AG20443 (cell line): ENCODE measurements around the gene DNAL1.
"Not testable (repeated sequence)": the region's sequence is repeated elsewhere in the genome, so short reads cannot be mapped to it uniquely, and the experiment has no call there.

Experiments used
- DNase-seq: peaks from one replicate; pipeline ENCODE4 v3.0.0; 2012; ENCODE audit warnings: low spot score, mixed read lengths

The DNAL1 gene

GRCh38 chr14:73708076-73708475 is 63.3 kb downstream of the DNAL1 start:
- not testable (repeated sequence) for DNase-seq

DNA sequence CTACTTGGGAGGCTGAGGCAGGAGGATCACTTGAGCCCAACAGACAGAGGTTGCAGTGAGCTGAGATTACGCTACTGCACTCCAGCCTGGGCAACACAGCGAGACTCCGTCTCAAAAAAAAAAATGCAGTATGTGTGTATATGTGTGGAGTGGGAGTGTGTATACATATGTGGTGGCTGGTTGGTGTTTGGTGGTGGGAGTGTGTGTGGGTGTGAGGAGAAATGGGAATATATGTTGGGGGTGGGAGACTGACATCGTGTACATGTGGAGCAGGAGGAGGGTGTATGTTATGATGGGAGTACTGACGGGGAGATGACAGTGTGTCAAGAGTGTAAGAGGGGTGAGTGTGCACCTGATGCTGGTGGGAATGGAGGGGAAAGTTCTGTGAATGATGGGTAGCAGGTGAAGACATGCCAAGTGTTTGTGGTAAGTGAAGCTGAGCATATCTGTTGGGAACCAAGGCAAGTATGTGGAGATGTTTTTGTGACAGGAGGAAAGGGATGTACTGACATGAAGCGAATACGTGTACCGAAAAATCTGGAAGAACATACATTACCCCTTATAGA is 65.2 kb downstream of the DNAL1 start:
- no peak for DNase-seq

GRCh38 chr14:73710737-73711136 is 66.0 kb downstream of the DNAL1 start:
- DNase-seq = no peak

DNA sequence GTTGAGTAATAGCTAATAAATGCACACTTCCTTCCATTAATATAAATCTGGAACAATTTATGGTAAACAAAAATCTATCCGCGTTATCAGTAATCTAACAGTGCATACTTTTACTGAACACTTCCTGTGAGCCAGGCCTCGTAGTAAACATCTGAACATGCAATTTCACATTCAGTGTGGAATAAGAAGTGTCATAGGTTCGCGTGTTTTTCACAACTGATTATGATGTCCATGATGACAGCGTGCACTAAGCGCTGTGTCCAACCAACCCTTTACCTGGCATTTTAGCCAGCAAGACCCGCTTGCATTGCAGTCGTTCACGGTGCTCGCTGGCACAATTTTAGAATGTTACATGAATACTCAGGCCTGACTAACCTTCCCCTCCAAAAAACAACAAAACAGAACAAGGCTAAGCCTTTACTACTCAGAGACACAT is 67.3 kb downstream of the DNAL1 start:
- DNase-seq = no peak

DNA sequence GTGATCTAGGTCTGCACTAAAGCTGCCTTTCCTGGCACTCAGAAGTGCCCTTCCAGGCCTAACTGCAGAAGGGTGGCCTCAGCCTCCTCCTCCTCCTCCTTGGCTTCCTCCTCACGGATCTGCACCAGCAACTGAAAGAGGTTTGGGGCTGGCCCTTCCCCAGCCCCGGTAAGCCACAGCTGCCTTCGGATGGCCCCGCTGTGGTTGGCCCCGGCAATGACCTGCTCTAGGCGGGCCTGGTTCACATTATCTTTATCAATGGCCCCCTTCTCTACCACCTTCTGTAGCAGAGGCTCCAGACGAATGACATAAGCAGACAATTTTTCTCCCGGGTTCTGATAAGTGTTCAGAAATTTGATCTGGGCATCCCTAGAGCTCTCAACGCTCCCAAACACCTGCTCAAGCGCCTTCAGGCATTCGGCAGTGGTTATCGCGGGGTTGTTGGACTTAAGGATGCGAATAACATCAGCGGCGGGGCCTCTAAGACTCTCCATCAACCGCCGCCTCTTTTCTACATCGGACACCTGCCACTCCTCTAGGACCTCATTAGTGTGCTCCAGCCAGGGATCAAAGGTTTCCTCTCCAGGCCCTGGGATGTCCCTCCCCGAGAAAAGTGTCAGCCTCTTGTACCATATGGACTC is 67.9 kb downstream of the DNAL1 start:
- DNase-seq = peak; percentile 33

DNA sequence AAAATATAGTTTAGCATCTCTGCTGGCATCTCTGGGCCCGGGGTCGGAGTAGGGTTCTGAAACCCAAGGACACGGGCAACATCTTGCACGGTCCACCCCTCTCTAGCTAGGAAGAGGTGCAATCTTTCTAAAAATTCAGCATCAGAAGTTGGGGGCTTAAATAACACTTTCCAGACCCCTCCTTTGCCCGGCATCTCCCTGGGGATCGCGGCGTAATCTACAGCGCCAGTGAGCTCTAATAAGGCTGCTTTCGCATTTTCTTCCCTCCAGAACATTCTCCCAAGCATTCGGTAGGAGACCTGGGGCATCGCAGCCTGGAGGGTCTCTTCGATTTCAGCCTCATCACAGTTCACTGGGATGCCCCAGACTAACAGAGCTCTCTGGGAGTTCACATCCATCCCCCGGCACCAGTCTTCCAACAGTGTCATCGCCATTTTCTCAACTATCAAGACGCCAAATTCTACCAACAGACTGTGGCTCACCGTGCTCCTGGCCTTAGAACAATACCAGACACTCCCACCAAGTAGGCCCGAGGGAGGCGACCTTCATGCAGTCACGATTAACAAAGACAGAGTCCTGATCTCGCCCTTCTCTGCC is 68.5 kb downstream of the DNAL1 start:
- DNase-seq = no peak

GRCh38 chr14:73713803-73714655 is 69.2 kb downstream of the DNAL1 start, which contains the start of gene PNMA1:
TSS of gene PNMA1 (minus strand) at chr14:73714384. CDS start at chr14:73713639, 745 bp downstream.
- DNase-seq = peak; percentile 98

DNA sequence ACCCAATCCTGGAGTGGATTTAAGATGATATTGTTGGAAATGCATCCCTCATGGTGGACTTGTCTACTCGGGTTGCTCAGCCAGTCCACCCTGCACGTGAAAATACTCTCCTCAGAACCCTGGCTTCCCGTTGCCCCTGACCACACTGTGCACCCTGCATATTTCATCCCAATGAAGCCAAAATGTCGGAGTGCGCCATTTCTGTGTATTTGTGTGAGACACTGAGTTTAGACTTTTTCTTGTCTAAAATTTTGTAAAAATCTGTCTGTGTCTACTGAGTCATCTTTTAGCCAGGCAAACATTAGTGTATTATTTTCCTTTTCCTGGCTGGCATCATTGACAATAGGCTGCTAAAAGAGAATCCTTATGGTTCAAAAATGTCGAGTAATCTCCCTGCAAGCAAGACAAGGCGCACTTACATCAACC is 69.9 kb downstream of the DNAL1 start:
- DNase-seq = peak; percentile 32

- no peak for DNase-seq
Observed at GRCh38 chr14:73715707-73716106, 70.9 kb downstream of the DNAL1 start.

DNA sequence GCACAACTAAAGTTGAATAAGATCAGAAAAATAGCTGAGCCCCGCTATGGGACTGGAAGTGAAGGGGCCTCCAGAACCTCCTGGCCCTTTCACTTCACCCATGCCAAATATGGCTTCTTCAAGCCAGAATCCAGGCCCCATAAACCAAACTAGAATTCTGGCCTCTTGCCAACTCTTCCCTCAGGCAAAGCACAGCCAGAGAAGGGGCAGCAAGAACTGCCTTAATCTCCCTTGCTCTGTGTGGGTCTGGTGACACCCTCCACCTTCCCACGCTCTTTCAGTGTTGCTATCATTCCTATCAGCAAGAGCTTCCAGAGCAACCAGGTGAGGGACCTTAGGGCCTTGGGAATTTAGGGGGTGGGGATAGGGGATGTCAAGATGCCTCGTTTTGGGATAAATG is 72.5 kb downstream of the DNAL1 start:
- no peak for DNase-seq

DNA sequence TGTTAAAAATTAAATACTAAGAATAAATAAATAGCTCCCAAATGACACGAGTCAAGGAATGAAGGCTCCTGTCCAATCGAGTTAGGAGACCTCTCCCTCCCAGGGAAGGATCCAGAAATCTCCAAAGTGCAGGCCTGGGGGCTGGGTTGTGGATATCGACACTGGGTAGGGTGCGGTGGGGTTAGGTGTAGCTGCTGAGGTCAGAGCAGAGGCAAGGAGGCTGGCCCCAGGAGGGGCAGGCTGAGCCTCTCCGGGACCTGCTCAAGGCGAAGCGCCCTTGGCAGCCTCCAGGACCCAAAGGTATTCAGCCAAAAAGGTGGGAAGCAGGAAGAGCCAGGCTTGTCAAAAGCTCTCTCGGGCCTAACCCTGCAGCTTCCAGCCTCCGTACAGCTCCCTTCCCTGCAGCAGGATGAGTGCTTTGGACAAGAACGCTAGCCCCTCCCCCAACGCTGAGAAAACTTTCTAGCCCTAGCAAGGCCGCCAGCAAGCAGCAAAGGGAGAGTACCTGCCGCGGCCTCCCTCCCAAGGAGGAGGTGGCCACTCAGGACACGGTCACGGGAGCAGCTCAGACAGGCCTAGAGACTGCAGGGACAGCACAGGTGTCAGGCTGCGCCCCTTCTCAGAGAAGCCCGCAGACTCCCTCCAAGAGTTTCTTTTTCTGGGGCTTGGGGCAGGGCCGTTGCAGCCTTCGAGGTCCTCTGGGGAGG is 73.1 kb downstream of the DNAL1 start:
- no peak for DNase-seq

DNA sequence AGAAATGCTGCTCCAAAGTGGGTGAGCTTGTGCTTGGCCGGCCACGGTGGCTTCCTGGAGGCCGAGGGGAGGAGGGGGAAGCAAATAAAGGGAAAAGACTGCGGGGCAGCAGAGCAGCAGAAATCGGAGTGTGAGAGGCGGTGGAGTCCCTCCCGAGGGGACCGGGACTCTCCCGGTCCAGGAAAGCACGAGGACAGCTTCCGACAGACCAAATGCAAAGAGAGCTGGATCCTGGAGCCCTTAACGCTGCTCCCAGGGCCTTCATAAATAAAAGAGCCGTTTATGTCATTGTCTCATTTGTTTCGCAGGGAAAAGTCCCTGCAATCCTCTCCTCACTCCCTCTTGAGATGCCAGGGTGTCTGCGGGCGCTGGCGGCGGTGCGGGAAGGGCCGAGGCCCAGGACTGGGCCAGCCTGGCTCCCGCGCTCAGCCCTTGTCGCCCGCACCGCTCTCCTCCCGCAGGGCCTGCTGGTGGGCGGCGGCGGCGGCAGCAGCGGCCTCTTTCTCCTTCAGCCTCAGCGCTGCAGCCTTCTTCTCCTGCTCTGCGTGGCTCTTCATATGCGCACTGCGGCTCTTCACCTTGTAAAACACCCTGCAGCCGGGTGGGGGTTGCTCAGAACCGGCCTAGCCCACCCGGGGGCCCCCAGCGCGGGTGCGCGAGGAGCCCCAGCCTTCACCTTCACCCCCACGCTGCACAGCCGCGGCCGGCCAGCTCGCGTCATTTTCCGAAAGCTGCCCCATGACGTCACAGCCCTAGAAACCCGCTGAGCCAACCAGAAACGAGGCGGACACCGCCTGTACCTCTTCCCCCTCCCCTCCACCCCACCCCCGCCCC is 73.8 kb downstream of the DNAL1 start:
- DNase-seq = no peak

DNA sequence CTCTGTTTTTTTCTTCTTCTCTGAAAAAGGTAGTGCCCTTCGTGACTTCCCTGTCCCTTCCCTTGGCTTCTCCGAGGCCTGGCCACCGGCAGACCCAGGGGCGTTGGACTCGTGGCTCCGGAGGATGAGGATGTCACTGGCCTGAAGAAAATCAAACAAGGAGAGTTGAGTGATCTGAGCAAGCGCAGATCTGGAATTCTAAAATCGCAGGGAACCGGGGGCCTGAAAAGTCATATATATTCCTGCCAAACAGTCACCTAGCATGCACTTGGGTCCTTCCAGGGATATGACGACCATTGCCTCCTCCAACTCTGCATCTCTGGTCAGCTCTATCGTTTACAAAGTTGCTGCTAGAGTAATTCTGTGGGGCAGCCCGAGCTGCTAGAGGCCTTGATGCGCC is 74.6 kb downstream of the DNAL1 start:
- no peak for DNase-seq

DNA sequence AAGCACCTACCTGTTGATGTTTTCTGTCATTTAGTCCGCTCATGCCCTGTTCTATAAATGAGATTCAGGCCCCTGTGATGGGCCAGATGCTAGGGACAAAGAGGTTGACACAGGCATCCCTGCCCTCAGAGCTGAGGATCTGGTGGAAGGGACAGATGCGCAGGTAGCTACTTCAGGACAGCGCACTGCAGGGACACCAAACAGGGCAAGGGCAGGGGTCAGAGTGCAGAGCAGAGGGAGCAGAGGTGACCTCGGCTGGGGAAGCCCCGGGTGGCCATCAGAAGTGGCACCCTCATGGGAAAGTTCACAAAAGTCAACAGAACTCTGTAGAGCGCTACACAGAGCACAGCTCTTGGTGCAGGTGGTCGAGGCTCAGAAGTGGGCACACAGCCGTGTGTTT is 75.0 kb downstream of the DNAL1 start:
- DNase-seq = no peak

- no peak for DNase-seq
Observed at GRCh38 chr14:73720636-73721035, 75.8 kb downstream of the DNAL1 start.

DNA sequence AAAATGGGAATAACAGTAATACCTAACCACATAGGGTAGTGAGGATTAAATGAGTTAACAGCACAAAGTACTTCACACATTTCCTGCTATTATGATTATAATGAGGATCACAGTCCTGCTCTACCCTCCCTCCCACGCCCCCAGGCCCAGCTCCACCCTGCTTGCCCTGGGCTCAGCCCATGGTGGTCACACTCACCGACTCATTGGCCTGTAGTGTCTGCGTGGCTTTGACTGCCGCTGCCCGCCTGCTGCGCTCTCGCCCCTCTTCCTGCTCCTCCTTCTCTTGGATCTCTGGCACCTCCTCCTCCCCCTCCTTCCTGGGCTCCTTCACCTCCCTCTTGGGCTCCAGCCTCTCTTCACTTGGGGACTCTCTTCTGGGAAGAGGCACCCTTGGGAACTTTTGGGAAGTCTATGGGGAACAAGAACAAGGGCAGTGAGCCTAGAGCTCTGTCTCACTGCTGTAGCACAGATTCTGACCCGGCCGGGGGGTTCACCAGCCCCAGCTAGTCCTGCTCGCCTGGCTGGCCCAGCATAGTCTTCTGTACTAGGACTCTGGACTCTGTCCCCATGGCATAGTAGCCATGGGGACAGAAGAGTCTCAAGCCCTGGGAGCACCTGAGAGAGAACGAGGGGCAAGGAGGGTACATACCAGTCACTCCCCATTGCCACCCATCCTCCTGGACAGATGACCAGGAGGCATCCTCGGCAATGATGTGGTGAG is 76.5 kb downstream of the DNAL1 start:
- no peak for DNase-seq

DNA sequence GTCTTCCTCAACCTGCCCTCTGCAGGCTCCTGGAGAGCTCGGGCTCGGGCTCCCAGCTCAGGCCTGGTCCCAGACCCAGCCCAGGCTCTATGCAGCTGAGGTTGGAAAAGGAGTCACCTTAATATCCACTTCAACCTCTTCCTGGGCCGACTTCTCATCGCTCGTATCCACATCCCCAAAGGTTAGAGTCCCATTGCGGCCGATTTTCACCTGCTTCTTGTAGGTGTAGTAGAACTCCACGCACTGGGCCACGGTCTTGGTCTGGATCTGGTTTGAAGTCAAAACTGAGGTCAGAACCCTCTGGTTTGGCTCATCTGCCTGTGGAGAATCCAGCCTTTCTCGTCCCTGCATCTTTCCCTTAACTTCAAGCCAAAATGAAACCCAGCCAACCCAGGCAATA is 77.8 kb downstream of the DNAL1 start:
- no peak for DNase-seq

- DNase-seq = no peak
Observed at GRCh38 chr14:73723406-73723796, 78.6 kb downstream of the DNAL1 start.

GRCh38 chr14:73723797-73724661 is 79.2 kb downstream of the DNAL1 start:
- DNase-seq = peak; percentile 93
